Kidney (tissue), 14 donors: Measurements from ENCODE around the gene UPB1. TPM values are rescaled to one million over a fixed set of nuclear protein-coding genes. Genes with fewer than 3 reads are reported as not detected.

ENCODE experiments used
- DNase-seq, 5 donors: peaks; one replicate each; pipeline ENCODE4 v3.0.0-alpha.2; 2013 to 2020
- FAIRE-seq: peaks from 2 replicates; lab custom pipeline; 2012; peaks lifted over from hg19 to GRCh38; lab: Jason Lieb, UNC
- H3K27ac ChIP-seq, 2 donors: one replicate each; pipeline ENCODE4 v1.7.0; 2013; ENCODE audit warnings: low read depth in 2 of 2, low read length in 2 of 2, inconsistent platforms in 1 of 2
- H3K27me3 ChIP-seq: one replicate; pipeline ENCODE4 v1.7.1; 2013; ENCODE audit warnings: low read length, inconsistent platforms; ENCODE audit not compliant: control insufficient read depth, insufficient read depth
- H3K36me3 ChIP-seq, 3 donors: one replicate each; pipeline versions ENCODE4 v1.7.0 to v1.7.1; 2013; ENCODE audit warnings: low read length in 3 of 3, control low read depth in 1 of 3, inconsistent platforms in 1 of 3; ENCODE audit not compliant: insufficient read depth in 3 of 3, control insufficient read depth in 2 of 3
- H3K4me1 ChIP-seq, 3 donors: one replicate each; pipeline versions ENCODE4 v1.7.0 to v1.7.1; 2013; ENCODE audit warnings: low read length in 3 of 3, inconsistent platforms in 1 of 3, low read depth in 1 of 3; ENCODE audit not compliant: control insufficient read depth in 2 of 3, insufficient read depth in 2 of 3
- H3K4me3 ChIP-seq, 3 donors: one replicate each; pipeline versions ENCODE4 v1.7.0 to v1.8.1; 2013; ENCODE audit warnings: low read length in 3 of 3, control low read depth in 1 of 3, inconsistent platforms in 1 of 3
- H3K9ac ChIP-seq, 3 donors: one replicate each; pipeline versions ENCODE4 v1.7.0 to v1.7.1; 2013; ENCODE audit warnings: low read length in 3 of 3, control low read depth in 1 of 3, inconsistent platforms in 1 of 3
- H3K9me3 ChIP-seq, 3 donors: one replicate each; pipeline versions ENCODE4 v1.7.0 to v1.7.1; 2013; ENCODE audit warnings: low read length in 3 of 3, control low read depth in 1 of 3, inconsistent platforms in 1 of 3; ENCODE audit not compliant: control insufficient read depth in 2 of 3, insufficient read depth in 1 of 3
- intact Hi-C: fragments of 100-400 bp; cut with DNase I; formaldehyde crosslinking; loops from one replicate; pipeline ENCODE4 v1.11.1; 2022
- polyA plus RNA-seq: library from polyadenylated mRNA; stranded (reverse); fragments of 350-450 nt; fragmentation: Illumina TruSeq; extraction: RNeasy Lipid Tissue Mini Kit (QIAGEN cat#74804); gene quantifications from one replicate; pipeline ENCODE4 v1.2.3, GENCODE V29; 2014; ENCODE audit warnings: low read depth, low replicate concordance; ENCODE audit not compliant: insufficient read depth
- total RNA-seq: library from RNA; stranded (reverse); fragmentation: NEBNext Ultra II Directional; extraction: Animal tissue kit (Norgen Biotek cat#: 25700); gene quantifications from one replicate; pipeline ENCODE4 v1.2.1, GENCODE V29; 2021
- TF ChIP-seq, protein P1 (sequence below): IDR thresholded peaks from 3 replicates; pipeline ENCODE4 v1.5.1; 2012; ENCODE audit warnings: mild to moderate bottlenecking, moderate library complexity, borderline replicate concordance; ENCODE audit not compliant: insufficient read depth; ENCODE audit errors: extremely low read depth
- donor health status: control.
- donor health status: control.
- donor health status: control.
- donor health status: control.
- donor health status: control.
- donor health status: DM: yes; HTN: yes; CAD: no.
- donor health status: Normal renal cell carcinoma (clear cell type).

The UPB1 gene
- total and polyA plus RNA-seq, 2 donors from 2014 or later = 1.0 to 64.6 TPM

DNA sequence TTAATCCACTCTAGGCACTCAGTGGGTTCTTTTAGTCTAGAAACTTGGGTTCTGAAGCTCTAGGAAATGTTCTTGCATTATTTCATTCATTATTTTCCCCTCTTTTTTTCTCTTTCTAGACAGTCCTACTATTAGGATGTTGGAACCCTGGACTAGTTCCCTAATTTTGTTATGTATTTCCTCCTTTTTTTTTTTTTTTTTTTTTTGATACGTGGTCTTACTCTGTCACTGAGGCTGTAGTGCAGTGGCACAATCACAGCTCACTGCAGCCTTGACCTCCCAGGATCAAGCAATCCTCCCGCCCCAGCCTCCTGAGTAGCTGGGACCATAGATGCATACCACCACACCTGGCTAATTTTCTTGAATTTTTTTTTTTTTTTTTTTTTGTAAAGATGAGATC, 9.4 kb downstream of the UPB1 start:
- no peaks in the 10 kb centered on the region for H3K9me3 ChIP-seq
- intact Hi-C loops = loop anchor here (10.0 kb wide), 1 partner anchor 80 kb away; the partner anchor contains the start of gene ADORA2A
- H3K9ac ChIP-seq = no peak overlapping the region
- peak in 1 of 5 donors; percentile 21 for DNase-seq
- H3K27me3 ChIP-seq = no peaks in the 10 kb centered on the region
- TF ChIP-seq, protein P1, sequence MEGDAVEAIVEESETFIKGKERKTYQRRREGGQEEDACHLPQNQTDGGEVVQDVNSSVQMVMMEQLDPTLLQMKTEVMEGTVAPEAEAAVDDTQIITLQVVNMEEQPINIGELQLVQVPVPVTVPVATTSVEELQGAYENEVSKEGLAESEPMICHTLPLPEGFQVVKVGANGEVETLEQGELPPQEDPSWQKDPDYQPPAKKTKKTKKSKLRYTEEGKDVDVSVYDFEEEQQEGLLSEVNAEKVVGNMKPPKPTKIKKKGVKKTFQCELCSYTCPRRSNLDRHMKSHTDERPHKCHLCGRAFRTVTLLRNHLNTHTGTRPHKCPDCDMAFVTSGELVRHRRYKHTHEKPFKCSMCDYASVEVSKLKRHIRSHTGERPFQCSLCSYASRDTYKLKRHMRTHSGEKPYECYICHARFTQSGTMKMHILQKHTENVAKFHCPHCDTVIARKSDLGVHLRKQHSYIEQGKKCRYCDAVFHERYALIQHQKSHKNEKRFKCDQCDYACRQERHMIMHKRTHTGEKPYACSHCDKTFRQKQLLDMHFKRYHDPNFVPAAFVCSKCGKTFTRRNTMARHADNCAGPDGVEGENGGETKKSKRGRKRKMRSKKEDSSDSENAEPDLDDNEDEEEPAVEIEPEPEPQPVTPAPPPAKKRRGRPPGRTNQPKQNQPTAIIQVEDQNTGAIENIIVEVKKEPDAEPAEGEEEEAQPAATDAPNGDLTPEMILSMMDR = no peak
- peaks cover 0 to 12% (median 2%) of the 10 kb centered on the region in 3 donors for H3K36me3 ChIP-seq
- no peak overlapping the region for H3K4me3 ChIP-seq
- H3K4me1 ChIP-seq = peaks cover 0 to 24% (median 6%) of the 10 kb centered on the region in 3 donors
- no peak for FAIRE-seq
- no peak overlapping the region for H3K27ac ChIP-seq

DNA sequence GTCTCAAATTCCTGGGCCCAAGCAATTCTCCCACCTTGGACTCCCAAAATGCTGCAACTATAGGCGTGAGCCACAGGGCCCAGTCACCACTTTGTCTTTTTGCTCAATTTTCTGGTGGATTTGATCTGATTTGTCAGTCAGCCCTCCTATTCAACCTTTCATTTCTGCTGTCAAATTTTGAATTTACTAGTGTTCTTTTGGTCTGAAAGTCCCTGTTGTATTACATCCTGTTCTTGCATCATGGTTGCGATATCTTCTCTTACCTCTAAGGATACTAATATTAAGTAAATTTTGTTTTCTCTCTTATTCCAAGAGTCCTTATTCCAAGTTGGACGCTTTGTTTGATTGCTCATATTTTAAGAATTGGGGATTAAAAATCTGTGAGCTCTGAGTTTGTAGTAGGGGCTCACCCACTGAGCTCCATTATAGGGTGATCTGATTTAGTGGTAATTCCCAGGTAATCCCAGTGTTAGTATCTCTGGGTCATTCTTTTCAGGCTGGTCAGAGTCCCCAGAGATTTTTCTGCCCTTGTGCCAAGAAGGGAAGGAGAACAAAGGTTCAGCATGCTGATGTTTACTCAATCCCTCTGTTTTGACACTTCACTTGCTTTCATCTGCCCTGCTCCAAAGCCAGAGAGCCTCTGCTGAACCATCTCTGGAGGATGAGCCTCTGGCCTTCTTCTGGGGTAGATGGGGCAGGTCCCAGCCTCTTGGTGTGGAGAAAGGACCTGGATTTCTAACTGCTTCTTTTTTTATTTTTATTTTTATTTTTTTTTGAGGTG, 10.0 kb downstream of the UPB1 start:
- Histone ChIP-seq H3K9ac (no peak overlapping the region), H3K27me3 (no peaks in the 10 kb centered on the region), H3K36me3 (peaks cover 0 to 12% (median 2%) of the 10 kb centered on the region in 3 donors), H3K27ac (no peak overlapping the region), H3K4me3 (no peak overlapping the region), H3K4me1 (peaks cover 0 to 28% (median 4%) of the 10 kb centered on the region in 3 donors), H3K9me3 (no peaks in the 10 kb centered on the region)
- TF ChIP-seq, protein P1 = no peak
- intact Hi-C loops = loop anchor here (10.0 kb wide), 1 partner anchor 80 kb away; the partner anchor contains the start of gene ADORA2A
- DNase-seq = no peak
- no peak for FAIRE-seq

DNA sequence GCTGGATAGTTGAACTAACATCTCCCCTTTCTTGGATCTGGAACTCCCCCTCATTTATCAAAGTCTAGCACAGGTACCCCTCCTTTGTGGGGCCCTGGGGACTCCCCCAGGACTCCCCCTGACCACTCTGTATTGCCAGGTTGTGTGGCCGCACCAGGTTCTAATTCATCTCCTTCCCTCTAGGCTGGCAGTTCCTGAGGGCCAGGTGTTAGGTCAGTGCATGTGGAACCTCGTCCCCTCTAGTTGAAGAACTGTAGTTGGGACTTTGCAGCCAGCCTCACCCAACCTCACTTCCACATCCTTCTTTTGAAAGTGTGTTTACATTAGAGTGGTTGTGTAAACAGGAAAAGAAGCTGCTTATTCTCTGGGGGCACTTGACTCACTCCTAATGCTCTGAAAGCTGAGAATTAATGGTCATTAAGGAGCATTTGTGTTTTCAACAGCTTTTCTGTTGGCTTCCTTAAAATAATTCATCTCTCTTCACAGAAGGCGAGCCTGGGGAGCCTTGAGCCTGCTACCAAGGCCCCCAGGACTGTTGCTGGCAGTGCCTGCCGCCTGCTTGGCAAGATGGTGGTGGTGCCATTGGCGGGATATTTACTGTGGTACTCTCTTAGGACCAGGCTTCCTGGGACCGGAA, 11.8 kb downstream of the UPB1 start:
- H3K36me3 ChIP-seq = peaks cover 0 to 6% (median 2%) of the 10 kb centered on the region in 3 donors
- no peak overlapping the region for H3K9ac ChIP-seq
- FAIRE-seq = no peak
- peak overlapping the region; percentile 33 to 37 for H3K27ac ChIP-seq
- H3K9me3 ChIP-seq = no peaks in the 10 kb centered on the region
- TF ChIP-seq, protein P1 = no peak
- peak in 2 of 5 donors; percentile 38 to 46 for DNase-seq
- H3K27me3 ChIP-seq = no peaks in the 10 kb centered on the region
- intact Hi-C loops = loop anchor here (10.0 kb wide), 1 partner anchor 82 kb away; the partner anchor contains the start of gene ADORA2A
- H3K4me1 ChIP-seq = peaks cover 0 to 28% (median 9%) of the 10 kb centered on the region in 3 donors
- H3K4me3 ChIP-seq = no peak overlapping the region
